Measurements from ENCODE around the gene DUSP8.

DUSP8 gene

DNA sequence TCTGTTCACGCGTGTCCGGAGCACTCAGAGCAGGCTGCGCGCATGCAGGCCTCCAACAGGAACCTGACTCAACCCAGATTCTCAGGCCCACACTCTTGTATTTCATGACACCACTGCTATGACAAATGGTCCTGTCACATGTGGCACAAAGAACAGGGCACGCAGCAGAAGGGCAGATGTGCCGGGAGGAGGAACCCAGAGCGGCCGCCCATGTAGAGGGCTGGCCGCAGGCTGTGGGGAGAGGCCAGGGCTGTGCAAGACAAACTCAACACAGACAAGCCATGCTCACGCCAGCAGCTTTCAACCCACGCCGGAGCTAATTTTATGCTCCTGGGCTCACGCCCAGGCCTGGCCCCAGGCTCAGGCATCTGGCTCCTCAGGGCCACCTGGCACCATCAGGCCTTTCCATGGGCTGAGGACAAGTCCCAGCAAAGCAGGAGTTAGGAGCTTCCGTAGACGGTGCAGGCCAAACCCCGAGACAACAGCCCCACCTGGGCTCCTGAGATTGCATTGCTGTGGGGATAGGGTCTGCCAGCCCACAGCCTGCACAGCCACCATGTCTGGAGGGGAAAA, 40.0 kb downstream of the DUSP8 start:
- TF ChIP-seq, protein P1, sequence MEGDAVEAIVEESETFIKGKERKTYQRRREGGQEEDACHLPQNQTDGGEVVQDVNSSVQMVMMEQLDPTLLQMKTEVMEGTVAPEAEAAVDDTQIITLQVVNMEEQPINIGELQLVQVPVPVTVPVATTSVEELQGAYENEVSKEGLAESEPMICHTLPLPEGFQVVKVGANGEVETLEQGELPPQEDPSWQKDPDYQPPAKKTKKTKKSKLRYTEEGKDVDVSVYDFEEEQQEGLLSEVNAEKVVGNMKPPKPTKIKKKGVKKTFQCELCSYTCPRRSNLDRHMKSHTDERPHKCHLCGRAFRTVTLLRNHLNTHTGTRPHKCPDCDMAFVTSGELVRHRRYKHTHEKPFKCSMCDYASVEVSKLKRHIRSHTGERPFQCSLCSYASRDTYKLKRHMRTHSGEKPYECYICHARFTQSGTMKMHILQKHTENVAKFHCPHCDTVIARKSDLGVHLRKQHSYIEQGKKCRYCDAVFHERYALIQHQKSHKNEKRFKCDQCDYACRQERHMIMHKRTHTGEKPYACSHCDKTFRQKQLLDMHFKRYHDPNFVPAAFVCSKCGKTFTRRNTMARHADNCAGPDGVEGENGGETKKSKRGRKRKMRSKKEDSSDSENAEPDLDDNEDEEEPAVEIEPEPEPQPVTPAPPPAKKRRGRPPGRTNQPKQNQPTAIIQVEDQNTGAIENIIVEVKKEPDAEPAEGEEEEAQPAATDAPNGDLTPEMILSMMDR (conservative IDR thresholded peaks at IDR 0.05; ENCODE audit: low read length), result no peak
- DNase-seq (ENCODE audit: low read depth), result peak; percentile 91
- no peak overlapping the region for H3K4me3 ChIP-seq (ENCODE audit: low read length)

DNA sequence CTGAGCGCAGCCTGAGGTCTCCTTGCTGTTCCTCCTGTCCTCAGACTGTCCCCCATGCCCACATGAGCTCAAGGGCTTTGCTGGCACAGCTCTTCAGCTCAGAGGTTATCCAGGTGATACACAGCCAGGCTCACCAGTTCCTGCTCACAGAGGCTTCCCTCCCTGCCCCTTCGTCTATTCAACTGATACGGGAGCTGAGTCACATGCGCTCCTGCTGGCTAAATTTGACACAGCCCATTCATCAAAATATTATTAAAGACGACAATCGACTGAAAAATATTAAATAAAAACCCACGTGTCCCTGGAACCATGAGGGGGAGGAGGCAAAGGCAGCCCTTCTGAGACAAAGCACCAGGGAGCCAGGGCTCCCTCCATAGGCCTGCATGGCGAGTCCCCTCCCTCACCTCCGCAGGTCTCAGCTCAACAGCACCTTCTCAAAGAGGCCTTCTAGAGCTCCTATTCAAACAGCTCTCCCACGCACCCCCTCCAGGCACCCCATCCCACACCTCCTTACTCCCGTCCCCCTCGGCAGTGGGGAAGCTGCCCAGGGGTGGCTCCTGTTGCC, 40.5 kb downstream of the DUSP8 start:
- TF ChIP-seq, protein P1 (conservative IDR thresholded peaks at IDR 0.05; ENCODE audit: low read length), result no peak
- no peak for DNase-seq (ENCODE audit: low read depth)
- H3K4me3 ChIP-seq (ENCODE audit: low read length), result no peak overlapping the region

DNA sequence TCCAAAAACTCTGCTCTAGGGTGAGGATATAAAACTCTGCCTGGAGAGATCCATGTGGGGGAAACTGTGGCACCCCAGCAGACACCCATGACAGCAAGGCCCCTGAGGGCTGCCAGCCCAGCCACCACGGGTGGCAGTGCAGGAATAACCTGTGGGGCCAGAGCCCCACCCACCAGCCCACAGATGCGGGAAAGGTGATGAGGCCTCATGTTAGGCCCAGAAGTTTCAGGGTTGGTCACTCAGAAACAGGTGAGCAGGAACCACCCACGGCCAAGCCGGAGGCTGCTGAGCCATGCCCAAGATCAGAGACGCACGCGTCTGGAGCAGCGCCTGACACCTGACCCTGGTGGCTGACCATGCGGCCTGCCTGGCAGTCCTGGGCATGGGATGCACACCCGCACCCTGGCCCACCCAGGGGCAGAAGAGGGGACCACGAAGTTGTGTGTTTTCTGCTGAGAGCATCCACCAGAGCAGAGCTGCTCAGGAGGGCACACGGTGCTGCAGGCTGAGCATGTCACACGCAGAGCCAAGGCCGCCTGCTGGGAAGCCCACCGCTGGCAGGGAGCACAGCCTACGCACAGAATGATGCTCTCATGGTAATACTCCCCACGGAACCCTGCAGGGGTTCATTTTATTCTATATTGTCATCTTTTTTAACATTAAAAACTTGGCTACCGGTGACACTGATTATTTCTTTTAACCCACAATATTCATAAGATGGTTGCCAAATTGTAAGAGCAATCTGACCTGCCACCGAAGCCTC, 41.2 kb downstream of the DUSP8 start:
- no peak overlapping the region for H3K4me3 ChIP-seq (ENCODE audit: low read length)
- no peak for DNase-seq (ENCODE audit: low read depth)
- TF ChIP-seq, protein P1 (conservative IDR thresholded peaks at IDR 0.05; ENCODE audit: low read length), result no peak

DNA sequence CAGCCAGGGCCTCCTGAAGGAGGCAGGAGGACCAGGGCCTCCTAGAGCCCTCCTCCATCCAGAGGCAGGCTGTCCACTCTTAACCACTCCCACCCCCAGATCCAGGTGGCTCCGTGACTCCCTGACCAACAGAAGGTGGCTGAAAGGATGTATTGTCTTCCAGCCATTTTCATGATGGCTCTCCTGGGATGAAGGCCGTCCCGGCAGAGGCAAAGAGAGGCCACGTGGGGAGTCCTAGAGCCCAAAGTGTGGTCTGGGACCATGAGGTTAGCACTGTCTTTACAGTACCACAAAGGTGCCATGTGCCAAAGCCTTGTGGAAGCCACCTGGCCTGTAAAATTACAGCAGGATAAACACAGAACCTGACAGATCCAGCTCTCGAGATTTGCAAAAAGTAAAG, 42.3 kb downstream of the DUSP8 start:
- H3K4me3 ChIP-seq (ENCODE audit: low read length), result no peak overlapping the region
- TF ChIP-seq, protein P1 (conservative IDR thresholded peaks at IDR 0.05; ENCODE audit: low read length), result no peak
- no peak for DNase-seq (ENCODE audit: low read depth)

DNA sequence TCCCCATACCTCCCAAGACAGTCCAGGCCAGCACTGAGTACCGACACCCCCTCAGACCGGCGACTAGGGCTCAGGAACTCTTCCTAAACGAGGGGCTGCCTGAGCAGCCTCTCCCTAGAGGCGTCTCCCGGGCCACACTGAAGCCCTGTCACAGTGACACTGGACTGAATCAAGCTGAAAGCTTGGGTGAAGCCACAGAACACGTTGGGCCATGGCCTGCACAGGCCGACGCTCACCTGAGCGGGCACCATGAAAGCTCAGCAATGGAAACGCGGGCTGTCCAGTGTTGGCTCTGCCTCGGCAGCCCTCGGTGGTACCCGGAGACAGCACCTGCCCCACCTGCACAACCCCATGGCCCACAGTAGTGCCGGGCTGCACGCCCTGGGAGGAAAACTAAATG, 42.8 kb downstream of the DUSP8 start:
- TF ChIP-seq, protein P1 (conservative IDR thresholded peaks at IDR 0.05; ENCODE audit: low read length), result no peak
- H3K4me3 ChIP-seq (ENCODE audit: low read length), result no peak overlapping the region
- DNase-seq (ENCODE audit: low read depth), result no peak

DNA sequence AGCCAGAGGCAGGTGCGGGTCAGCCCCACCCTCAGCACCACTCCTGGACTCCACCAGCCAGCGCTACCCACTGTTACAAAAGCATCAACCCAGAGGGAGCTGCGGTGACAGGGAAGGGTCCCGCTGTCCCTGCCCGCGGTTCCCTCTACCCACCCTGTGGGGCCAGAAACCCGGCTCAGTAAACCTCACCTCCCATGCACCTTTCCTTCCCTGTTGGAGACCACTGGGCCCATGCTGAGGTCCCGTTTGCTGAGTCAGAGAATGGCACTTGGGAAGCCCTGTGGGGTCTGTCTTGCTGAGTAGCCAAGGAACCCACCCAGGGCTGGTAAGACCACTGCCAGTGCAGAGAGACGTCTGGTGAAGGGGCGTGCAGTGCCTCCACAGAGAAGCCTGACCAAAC, 43.4 kb downstream of the DUSP8 start:
- H3K4me3 ChIP-seq (ENCODE audit: low read length), result no peak overlapping the region
- DNase-seq (ENCODE audit: low read depth), result no peak
- TF ChIP-seq, protein P1 (conservative IDR thresholded peaks at IDR 0.05; ENCODE audit: low read length), result no peak

DNA sequence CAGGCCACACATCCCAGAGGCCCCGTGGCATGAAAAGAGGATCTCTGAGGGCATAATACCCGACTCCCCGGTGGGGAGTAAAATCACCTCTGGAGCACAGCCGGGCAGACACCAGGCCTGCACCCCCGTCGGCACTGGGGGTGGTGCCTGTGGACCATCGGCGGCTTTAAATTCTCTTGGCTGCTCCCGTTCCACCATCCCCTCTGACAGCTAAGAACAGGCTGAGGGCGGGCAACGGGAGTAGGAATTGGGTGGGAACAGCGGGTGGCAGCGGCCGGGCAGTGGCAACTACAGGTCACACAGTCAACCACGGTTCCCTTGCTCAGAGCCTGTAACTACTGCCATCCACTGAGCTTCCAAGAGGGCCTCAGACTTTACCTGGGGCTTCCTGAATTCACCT, 45.3 kb downstream of the DUSP8 start:
- TF ChIP-seq, protein P1 (conservative IDR thresholded peaks at IDR 0.05; ENCODE audit: low read length), result no peak
- no peak for DNase-seq (ENCODE audit: low read depth)
- H3K4me3 ChIP-seq (ENCODE audit: low read length), result no peak overlapping the region

Measured in AG10803 (cell line).